Trophoblast cell (in vitro differentiated cells and primary cell): ENCODE data around the gene OGFR.

Experiments
- DNase-seq, 2 donors: peaks; one replicate each; pipeline ENCODE4 v3.0.0-alpha.2; 2016
- H2AFZ ChIP-seq: 2 replicates; pipeline ENCODE4 v1.6.1; 2013; ENCODE audit warnings: low read length, moderate library complexity, mild to moderate bottlenecking; ENCODE audit not compliant: insufficient read depth, poor library complexity
- H2AK5ac ChIP-seq: 2 replicates; pipeline ENCODE4 v1.6.1; 2013; ENCODE audit warnings: mild to moderate bottlenecking, low read length
- H2BK120ac ChIP-seq: 2 replicates; pipeline ENCODE4 v1.6.1; 2013; ENCODE audit warnings: low read length, mild to moderate bottlenecking, moderate library complexity; ENCODE audit not compliant: insufficient read depth, poor library complexity
- H2BK12ac ChIP-seq: 2 replicates; pipeline ENCODE4 v1.6.1; 2013; ENCODE audit warnings: mild to moderate bottlenecking, low read length, moderate library complexity
- H2BK5ac ChIP-seq: 2 replicates; pipeline ENCODE4 v1.6.1; 2013; ENCODE audit warnings: low read length, low read depth, moderate library complexity, mild to moderate bottlenecking; ENCODE audit not compliant: poor library complexity
- H3K14ac ChIP-seq: 2 replicates; pipeline ENCODE4 v1.6.1; 2013; ENCODE audit warnings: mild to moderate bottlenecking, low read length
- H3K18ac ChIP-seq: 2 replicates; pipeline ENCODE4 v1.6.1; 2013; ENCODE audit warnings: mild to moderate bottlenecking, low read length
- H3K23ac ChIP-seq: 2 replicates; pipeline ENCODE4 v1.6.1; 2013; ENCODE audit warnings: low read length
- H3K27ac ChIP-seq: 2 replicates; pipeline ENCODE4 v1.5.1; 2013; ENCODE audit warnings: low read depth, mild to moderate bottlenecking, inconsistent platforms, low read length, moderate library complexity
- H3K27me3 ChIP-seq: 2 replicates; pipeline ENCODE4 v1.6.1; 2013; ENCODE audit warnings: inconsistent platforms, mild to moderate bottlenecking, low read length, moderate library complexity; ENCODE audit not compliant: insufficient read depth
- H3K36me3 ChIP-seq, 2 experiments: 1 replicate in 1 of 2; 2 replicates in 1 of 2; pipeline ENCODE4 v1.6.1; 2013; ENCODE audit warnings: low read length in 2 of 2, mild to moderate bottlenecking in 2 of 2, moderate library complexity in 1 of 2; ENCODE audit not compliant: insufficient read depth in 2 of 2, control insufficient read depth in 1 of 2
- H3K4ac ChIP-seq: 2 replicates; pipeline ENCODE4 v1.6.1; 2013; ENCODE audit warnings: low read depth, mild to moderate bottlenecking, low read length, moderate library complexity
- H3K4me1 ChIP-seq, 2 experiments: 1 replicate in 1 of 2; 2 replicates in 1 of 2; pipeline ENCODE4 v1.6.1; 2013; ENCODE audit warnings: low read length in 2 of 2, mild to moderate bottlenecking in 2 of 2, moderate library complexity in 1 of 2; ENCODE audit not compliant: insufficient read depth in 2 of 2, control insufficient read depth in 1 of 2
- H3K4me2 ChIP-seq: 2 replicates; pipeline ENCODE4 v1.6.1; 2013; ENCODE audit warnings: inconsistent platforms, mild to moderate bottlenecking, low read length, moderate library complexity
- H3K4me3 ChIP-seq: 2 replicates; pipeline ENCODE4 v1.5.1; 2013; ENCODE audit warnings: mild to moderate bottlenecking, low read depth, low read length, inconsistent platforms
- H3K79me1 ChIP-seq: one replicate; pipeline ENCODE4 v1.6.1; 2013; ENCODE audit warnings: low read length
- H3K79me2 ChIP-seq: 2 replicates; pipeline ENCODE4 v1.6.1; 2013; ENCODE audit warnings: low read length, mild to moderate bottlenecking; ENCODE audit not compliant: control insufficient read depth, insufficient read depth, poor library complexity
- H3K9ac ChIP-seq: 2 replicates; pipeline ENCODE4 v1.6.1; 2013; ENCODE audit warnings: mild to moderate bottlenecking, low read length
- H3K9me3 ChIP-seq: 2 replicates; pipeline ENCODE4 v1.6.1; 2013; ENCODE audit warnings: low read depth, mild to moderate bottlenecking, control low read depth, inconsistent platforms, low read length; ENCODE audit not compliant: insufficient read depth
- H4K12ac ChIP-seq: 2 replicates; pipeline ENCODE4 v1.6.1; 2013; ENCODE audit warnings: low read depth, mild to moderate bottlenecking, low read length, moderate library complexity
- H4K8ac ChIP-seq: 2 replicates; pipeline ENCODE4 v1.6.1; 2013; ENCODE audit warnings: low read depth, mild to moderate bottlenecking, low read length, moderate library complexity
- H4K91ac ChIP-seq: one replicate; pipeline ENCODE4 v1.6.1; 2013; ENCODE audit warnings: low read depth, mild to moderate bottlenecking, low read length, moderate library complexity
- WGBS: extraction: QIAGEN DNeasy Blood & Tissue Kit; methylation state at CpG from one replicate; pipeline ENCODE4 v1.1.7; 2013; ENCODE audit warnings: missing lambda C conversion rate; ENCODE audit not compliant: insufficient read length, insufficient coverage; ENCODE audit errors: extremely low coverage; 5-methylcytosine and 5-hydroxymethylcytosine counted together

The OGFR gene

GRCh38 chr20:62768234-62768546 lies 36.4 kb upstream of the OGFR start:
- no peak overlapping the region for H2BK5ac ChIP-seq
- no CpG with 5 or more reads among the region's 8 CpGs for WGBS
- H3K79me1 ChIP-seq, result no peaks in the 10 kb centered on the region
- no peak overlapping the region for H3K14ac ChIP-seq
- no peak overlapping the region for H2AFZ ChIP-seq
- H3K4me2 ChIP-seq, result no peak overlapping the region
- no peak overlapping the region for H3K23ac ChIP-seq
- no peak overlapping the region for H4K91ac ChIP-seq
- no peak overlapping the region for H2BK120ac ChIP-seq
- no peak overlapping the region for H4K8ac ChIP-seq
- DNase-seq, result no peak
- no peak overlapping the region for H3K4me3 ChIP-seq
- no peak overlapping the region for H3K27ac ChIP-seq
- H3K4me1 ChIP-seq, result peaks cover 4 to 13% of the 10 kb centered on the region in 2 experiments
- no peak overlapping the region for H2AK5ac ChIP-seq
- H3K9me3 ChIP-seq, result peaks cover 3% of the 10 kb centered on the region
- no peak overlapping the region for H3K4ac ChIP-seq
- H2BK12ac ChIP-seq, result no peak overlapping the region
- H4K12ac ChIP-seq, result no peak overlapping the region
- no peak overlapping the region for H3K9ac ChIP-seq
- H3K79me2 ChIP-seq, result no peaks in the 10 kb centered on the region
- no peaks in the 10 kb centered on the region for H3K27me3 ChIP-seq
- no peak overlapping the region for H3K18ac ChIP-seq
- H3K36me3 ChIP-seq, result no peaks in the 10 kb centered on the region

GRCh38 chr20:62768551-62769287 lies 35.9 kb upstream of the OGFR start:
- Histone ChIP-seq H3K9ac (no peak overlapping the region), H2AFZ (no peak overlapping the region), H3K4me3 (no peak overlapping the region), H4K12ac (no peak overlapping the region), H3K27ac (no peak overlapping the region), H4K8ac (no peak overlapping the region), H3K4me1 (peaks cover 4 to 13% of the 10 kb centered on the region in 2 experiments), H2BK120ac (no peak overlapping the region), H3K79me2 (no peaks in the 10 kb centered on the region), H3K79me1 (no peaks in the 10 kb centered on the region), H2BK5ac (no peak overlapping the region), H4K91ac (no peak overlapping the region), H3K27me3 (no peaks in the 10 kb centered on the region), H3K23ac (peak overlapping the region; percentile 10), H3K4me2 (no peak overlapping the region), H3K9me3 (peaks cover 3% of the 10 kb centered on the region), H3K36me3 (no peaks in the 10 kb centered on the region), H2BK12ac (no peak overlapping the region), H3K18ac (no peak overlapping the region), H3K14ac (no peak overlapping the region), H2AK5ac (no peak overlapping the region), H3K4ac (no peak overlapping the region)
- DNase-seq, result peak in 1 of 2 donors; percentile 27
- WGBS, result no CpG with 5 or more reads among the region's 21 CpGs

- Histone ChIP-seq H3K4me1 (peaks cover 4 to 13% of the 10 kb centered on the region in 2 experiments), H3K27me3 (no peaks in the 10 kb centered on the region), H4K91ac (no peak overlapping the region), H4K12ac (no peak overlapping the region), H3K79me1 (no peaks in the 10 kb centered on the region), H4K8ac (no peak overlapping the region), H3K4ac (no peak overlapping the region), H2AK5ac (no peak overlapping the region), H3K9ac (no peak overlapping the region), H3K27ac (no peak overlapping the region), H2AFZ (no peak overlapping the region), H3K9me3 (peaks cover 3% of the 10 kb centered on the region), H2BK12ac (no peak overlapping the region), H3K79me2 (no peaks in the 10 kb centered on the region), H3K18ac (no peak overlapping the region), H3K23ac (no peak overlapping the region), H3K4me2 (no peak overlapping the region), H3K4me3 (no peak overlapping the region), H2BK120ac (no peak overlapping the region), H2BK5ac (no peak overlapping the region), H3K14ac (no peak overlapping the region), H3K36me3 (no peaks in the 10 kb centered on the region)
- DNase-seq, result no peak
- no CpG with 5 or more reads among the region's 16 CpGs for WGBS
Measured at GRCh38 chr20:62769346-62770071, 35.1 kb upstream of the OGFR start.

GRCh38 chr20:62770111-62770910 lies 34.3 kb upstream of the OGFR start:
- WGBS, result no CpG with 5 or more reads among the region's 20 CpGs
- Histone ChIP-seq H3K79me2 (no peaks in the 10 kb centered on the region), H4K91ac (no peak overlapping the region), H3K27ac (no peak overlapping the region), H2AFZ (no peak overlapping the region), H2BK5ac (no peak overlapping the region), H3K79me1 (no peaks in the 10 kb centered on the region), H3K36me3 (no peaks in the 10 kb centered on the region), H4K8ac (no peak overlapping the region), H3K14ac (no peak overlapping the region), H3K4me3 (no peak overlapping the region), H3K9me3 (peaks cover 3% of the 10 kb centered on the region), H2AK5ac (no peak overlapping the region), H3K23ac (no peak overlapping the region), H3K4me2 (no peak overlapping the region), H2BK12ac (no peak overlapping the region), H3K4me1 (peaks cover 4 to 13% of the 10 kb centered on the region in 2 experiments), H3K18ac (no peak overlapping the region), H2BK120ac (no peak overlapping the region), H3K27me3 (no peaks in the 10 kb centered on the region), H4K12ac (no peak overlapping the region), H3K4ac (no peak overlapping the region), H3K9ac (no peak overlapping the region)
- no peak for DNase-seq
